IMR-90 (cell line): ENCODE data around the gene STAC3. TPM values are rescaled to one million over a fixed set of nuclear protein-coding genes. Genes with fewer than 3 reads are reported as not detected.
A peak's percentile ranks its signal among the peaks of the same experiment; 100 is the strongest.

Source experiments
- ATAC-seq: fragments of 200-7000 bp; cut with Tn5 transposase; 2 replicates; pipeline ENCODE4 v1.9.1; 2020; ENCODE audit warnings: low read depth, mild to moderate bottlenecking, moderate library complexity
- BruUV-seq: library from RNA; stranded (reverse); fragments of 400-500 nt; replicated peaks from 2 replicates; lab custom pipeline; 2021; lab: Mats Ljungman, UMichigan
- CTCF ChIA-PET: fragments of 300-600 bp; formaldehyde crosslinking; extraction: SDS; loops from one replicate; lab custom pipeline; 2021; ENCODE audit warnings: antibody characterized with exemption; lab: Yijun Ruan, JAX
- POLR2A ChIA-PET: fragments of 300-600 bp; sonication (Branson Sonifier 250); formaldehyde crosslinking; loops from one replicate; lab custom pipeline; 2022; ENCODE audit warnings: antibody characterized with exemption; ENCODE audit not compliant: unreplicated experiment; lab: Charles Lee
- DNase-seq: peaks from one replicate; pipeline ENCODE4 v3.0.0; 2013
- H2AFZ ChIP-seq: replicated peaks from 2 replicates; pipeline ENCODE3; 2013; ENCODE audit warnings: low read length, mild to moderate bottlenecking; ENCODE audit not compliant: poor library complexity
- H2AK5ac ChIP-seq: 2 replicates; pipeline ENCODE4 v1.6.1; 2013; ENCODE audit warnings: low read depth, low read length, inconsistent platforms
- H2AK9ac ChIP-seq: replicated peaks from 2 replicates; pipeline ENCODE3; 2013; ENCODE audit warnings: mild to moderate bottlenecking, low read depth, low read length, moderate library complexity; ENCODE audit not compliant: poor library complexity
- H2BK120ac ChIP-seq: 2 replicates; pipeline ENCODE4 v1.6.1; 2013; ENCODE audit warnings: low read depth, low read length, inconsistent platforms
- H2BK15ac ChIP-seq: 3 replicates; pipeline ENCODE4 v1.6.1; 2013; ENCODE audit warnings: low read depth, low read length, inconsistent platforms
- H2BK20ac ChIP-seq: 2 replicates; pipeline ENCODE4 v1.6.1; 2013; ENCODE audit warnings: low read depth, mild to moderate bottlenecking, inconsistent platforms, low read length, moderate library complexity
- H2BK5ac ChIP-seq: 2 replicates; pipeline ENCODE4 v1.6.1; 2013; ENCODE audit warnings: mild to moderate bottlenecking, low read depth, low read length, inconsistent platforms; ENCODE audit not compliant: poor library complexity, severe bottlenecking
- H3K14ac ChIP-seq: replicated peaks from 2 replicates; pipeline ENCODE4 v1.6.1; 2013; ENCODE audit warnings: low read depth, low read length, inconsistent platforms
- H3K18ac ChIP-seq: 2 replicates; pipeline ENCODE4 v1.6.1; 2013; ENCODE audit warnings: low read depth, low read length, control low read depth
- H3K23ac ChIP-seq: 2 replicates; pipeline ENCODE4 v1.6.1; 2013; ENCODE audit warnings: low read depth, low read length, inconsistent platforms
- H3K27ac ChIP-seq: 2 replicates; pipeline ENCODE4 v1.5.1; 2013; ENCODE audit warnings: mild to moderate bottlenecking, control low read depth, low read length; ENCODE audit not compliant: insufficient read depth
- H3K27me3 ChIP-seq: 2 replicates; pipeline ENCODE4 v1.6.1; 2013; ENCODE audit warnings: low read length; ENCODE audit not compliant: control insufficient read depth, insufficient read depth
- H3K36me3 ChIP-seq: 2 replicates; pipeline ENCODE4 v1.6.1; 2013; ENCODE audit warnings: low read length, mixed read lengths; ENCODE audit not compliant: control insufficient read depth, insufficient read depth
- H3K4ac ChIP-seq: 2 replicates; pipeline ENCODE4 v1.6.1; 2013; ENCODE audit warnings: low read depth, low read length, inconsistent platforms
- H3K4me1 ChIP-seq: 2 replicates; pipeline ENCODE4 v1.6.1; 2013; ENCODE audit warnings: low read length, mixed read lengths; ENCODE audit not compliant: control insufficient read depth, insufficient read depth
- H3K4me2 ChIP-seq: 2 replicates; pipeline ENCODE4 v1.6.1; 2013; ENCODE audit warnings: low read depth, mild to moderate bottlenecking, control low read depth, low read length, moderate library complexity
- H3K4me3 ChIP-seq: 2 replicates; pipeline ENCODE4 v1.5.1; 2013; ENCODE audit warnings: low read depth, mild to moderate bottlenecking, control low read depth, low read length, moderate library complexity; ENCODE audit not compliant: insufficient read depth
- H3K56ac ChIP-seq: 2 replicates; pipeline ENCODE4 v1.6.1; 2013; ENCODE audit warnings: low read length, inconsistent platforms; ENCODE audit not compliant: insufficient read depth; ENCODE audit errors: extremely low read depth
- H3K79me1 ChIP-seq, 2 experiments: 2 replicates each; pipeline ENCODE4 v1.6.1; 2013; ENCODE audit warnings: low read length in 2 of 2, inconsistent platforms in 1 of 2, low read depth in 1 of 2
- H3K9ac ChIP-seq: 2 replicates; pipeline ENCODE4 v1.6.1; 2013; ENCODE audit warnings: low read depth, low read length, control low read depth
- H3K9me1 ChIP-seq: 2 replicates; pipeline ENCODE4 v1.6.1; 2013; ENCODE audit warnings: low read length, inconsistent platforms; ENCODE audit not compliant: insufficient read depth
- H3K9me3 ChIP-seq: 2 replicates; pipeline ENCODE4 v1.6.1; 2013; ENCODE audit warnings: low read length; ENCODE audit not compliant: control insufficient read depth, insufficient read depth
- H4K20me1 ChIP-seq: 2 replicates; pipeline ENCODE4 v1.6.1; 2013; ENCODE audit warnings: low read length, inconsistent platforms; ENCODE audit not compliant: insufficient read depth
- H4K5ac ChIP-seq: 2 replicates; pipeline ENCODE4 v1.6.1; 2013; ENCODE audit warnings: mild to moderate bottlenecking, low read depth, low read length, control low read depth
- H4K8ac ChIP-seq, 2 experiments: 2 replicates each; pipeline ENCODE4 v1.6.1; 2013; ENCODE audit warnings: low read depth in 2 of 2, low read length in 2 of 2, control low read depth in 1 of 2, inconsistent platforms in 1 of 2
- H4K91ac ChIP-seq: 2 replicates; pipeline ENCODE4 v1.6.1; 2013; ENCODE audit warnings: low read depth, low read length, inconsistent platforms; ENCODE audit not compliant: insufficient read depth
- CEBPB ChIP-seq: IDR thresholded peaks from 2 replicates; pipeline ENCODE4 v1.6.1; 2012; ENCODE audit warnings: low read depth, low read length, improper control_type of control experiment
- CHD1 ChIP-seq: IDR thresholded peaks from 2 replicates; pipeline ENCODE4 v1.6.1; 2012; ENCODE audit warnings: low read depth, low read length, improper control_type of control experiment
- WGBS, 2 experiments: methylation state at CpG; one replicate each; pipeline versions ENCODE4 v1.1.5 to v1.1.7; 2013; ENCODE audit warnings: missing lambda C conversion rate in 2 of 2; ENCODE audit not compliant: insufficient read length in 1 of 2; ENCODE audit errors: extremely low coverage in 2 of 2; 5-methylcytosine and 5-hydroxymethylcytosine counted together
- dilution Hi-C: fragments of 300-500 bp; cut with HindIII; formaldehyde crosslinking; loops from one replicate; pipeline ENCODE4 v1.14.3; 2018; ENCODE audit warnings: low sequenced_read_pairs; ENCODE audit not compliant: unreplicated experiment
- in situ Hi-C: fragments of 300-500 bp; cut with MboI; formaldehyde crosslinking; loops from 3 replicates; pipeline ENCODE4 v1.14.3; 2019; ENCODE audit warnings: low sequenced_read_pairs, inconsistent platforms, mixed read lengths
- intact Hi-C: fragments of 100-400 bp; cut with micrococcal nuclease; formaldehyde crosslinking; loops from 2 replicates; pipeline ENCODE4 v1.10.0; 2022
- polyA plus RNA-seq, 3 experiments: library from polyadenylated mRNA; depleted of rRNA; stranded (reverse); fragments of >200 nt; gene quantifications; 2 replicates each; pipeline ENCODE4 v1.2.3, GENCODE V29; 2012; ENCODE audit warnings: low replicate concordance in 1 of 3
- total RNA-seq: library from RNA; depleted of rRNA; stranded (reverse); fragments of >200 nt; gene quantifications from 2 replicates; pipeline ENCODE4 v1.2.3, GENCODE V29; 2012
- TF ChIP-seq, protein P1 (sequence below): fragments of 150-350 bp; IDR thresholded peaks from 2 replicates; pipeline ENCODE4 v1.6.1; 2016; ENCODE audit warnings: low read depth, mild to moderate bottlenecking, low read length, moderate library complexity, borderline replicate concordance

Gene STAC3
- total and polyA plus RNA-seq, 2 of the 4 experiments (the other 2 are of a cell fraction) = 0.18 to 0.67 TPM

DNA sequence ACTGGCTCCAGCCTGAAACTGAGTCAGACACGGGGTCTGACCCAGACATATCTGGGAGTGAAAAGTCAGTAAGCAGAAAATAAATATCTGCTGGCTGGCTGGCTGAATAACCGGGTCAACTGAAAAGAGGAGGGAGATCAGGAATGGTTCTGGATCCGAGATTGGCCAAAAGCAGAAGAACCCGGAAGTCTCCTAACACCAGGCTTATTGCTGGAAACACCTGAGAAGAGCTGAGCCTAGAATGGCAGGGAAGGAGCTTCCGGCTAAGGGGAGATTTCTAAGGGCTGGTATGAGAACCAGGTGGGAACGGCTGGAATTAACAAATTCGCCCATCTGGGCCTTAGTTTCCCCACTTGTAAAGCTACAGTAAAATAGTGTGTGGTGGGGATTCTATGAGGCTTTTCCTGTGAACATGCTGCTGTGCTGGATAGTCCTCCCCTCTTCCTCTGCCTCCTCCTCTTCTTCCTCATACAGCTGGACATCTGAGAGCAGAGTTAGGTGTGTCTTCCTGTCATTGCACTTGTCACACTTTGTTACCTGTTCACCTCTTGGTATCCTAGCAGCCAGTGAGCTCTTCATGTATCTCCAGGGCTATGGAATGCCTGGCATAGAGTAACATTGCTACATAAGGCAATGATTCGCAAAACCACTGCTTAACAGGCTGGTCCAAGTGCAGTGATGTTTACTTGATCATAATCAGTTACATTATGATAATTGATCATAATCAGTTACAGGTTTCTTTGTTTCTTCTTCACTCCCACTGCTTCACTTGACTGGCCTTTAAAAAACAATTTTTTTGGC is 23.5 kb downstream of the STAC3 start:
- in situ Hi-C loops = no loop called here
- no TSS peak for BruUV-seq
- Histone ChIP-seq H4K5ac (no peak overlapping the region), H2BK120ac (no peak overlapping the region), H3K4me3 (no peak overlapping the region), H3K9ac (no peak overlapping the region), H2AK5ac (peak overlapping the region; percentile 18), H2BK20ac (no peak overlapping the region), H3K36me3 (peaks cover 18% of the 10 kb centered on the region), H3K18ac (no peak overlapping the region), H2BK15ac (no peak overlapping the region), H3K9me3 (no peaks in the 10 kb centered on the region), H4K20me1 (peaks cover 21% of the 10 kb centered on the region), H3K4me2 (peak overlapping the region; percentile 5; the same call in 1 of the 2 replicates), H4K8ac (no peak overlapping the region), H3K14ac (0 out of 2 replicates have a peak overlapping the region, but pooled peaks have one; percentile 44), H3K4me1 (peaks cover 16% of the 10 kb centered on the region), H3K56ac (no peak overlapping the region), H3K79me1 (peaks cover 24 to 35% of the 10 kb centered on the region in 2 experiments; a peak in 3 of 4 replicates), H3K23ac (peak overlapping the region; percentile 76), H2AFZ (peak overlapping the region; percentile 46), H2BK5ac (no peak overlapping the region), H3K27me3 (peaks cover 10% of the 10 kb centered on the region), H2AK9ac (peak overlapping the region; percentile 6), H3K9me1 (peaks cover 20% of the 10 kb centered on the region), H3K27ac (no peak overlapping the region), H4K91ac (no peak overlapping the region), H3K4ac (no peak overlapping the region)
- dilution Hi-C loops = no loop called here
- TF ChIP-seq CEBPB (peak; percentile 66), CHD1 (no peak)
- TF ChIP-seq, protein P1, sequence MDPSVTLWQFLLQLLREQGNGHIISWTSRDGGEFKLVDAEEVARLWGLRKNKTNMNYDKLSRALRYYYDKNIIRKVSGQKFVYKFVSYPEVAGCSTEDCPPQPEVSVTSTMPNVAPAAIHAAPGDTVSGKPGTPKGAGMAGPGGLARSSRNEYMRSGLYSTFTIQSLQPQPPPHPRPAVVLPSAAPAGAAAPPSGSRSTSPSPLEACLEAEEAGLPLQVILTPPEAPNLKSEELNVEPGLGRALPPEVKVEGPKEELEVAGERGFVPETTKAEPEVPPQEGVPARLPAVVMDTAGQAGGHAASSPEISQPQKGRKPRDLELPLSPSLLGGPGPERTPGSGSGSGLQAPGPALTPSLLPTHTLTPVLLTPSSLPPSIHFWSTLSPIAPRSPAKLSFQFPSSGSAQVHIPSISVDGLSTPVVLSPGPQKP = no peak
- ChIA-PET CTCF (interaction anchor here (5.3 kb wide), 1 partner anchor 14 kb away, joined by 47 read pairs; no protein-coding TSS in a partner anchor), POLR2A (no interaction called here)
- no peak for ATAC-seq
- 51% methylated on average over 5 of the region's 8 CpGs; no CpG with 5 or more reads in 1 of the 2 experiments for WGBS, 2 experiments
- peak; percentile 26 for DNase-seq
- intact Hi-C loops = no loop called here
